Measurements from ENCODE around the gene SYTL5.

- TF ChIP-seq CTCF (IDR thresholded peaks at IDR 0.05) (no peak), ZFX (IDR thresholded peaks at IDR 0.05; ENCODE audit: borderline replicate concordance) (no peak)
Measured at GRCh38 chrX:37984880-37985279, 21.5 kb upstream of the SYTL5 start.
